ENCODE data around the gene DARS1. TPM values are rescaled to one million over a fixed set of nuclear protein-coding genes. Genes with fewer than 3 reads are reported as not detected.

The DARS1 gene
- total and polyA plus RNA-seq, 2 experiments from 2014 or later, result 115 to 148 TPM

DNA sequence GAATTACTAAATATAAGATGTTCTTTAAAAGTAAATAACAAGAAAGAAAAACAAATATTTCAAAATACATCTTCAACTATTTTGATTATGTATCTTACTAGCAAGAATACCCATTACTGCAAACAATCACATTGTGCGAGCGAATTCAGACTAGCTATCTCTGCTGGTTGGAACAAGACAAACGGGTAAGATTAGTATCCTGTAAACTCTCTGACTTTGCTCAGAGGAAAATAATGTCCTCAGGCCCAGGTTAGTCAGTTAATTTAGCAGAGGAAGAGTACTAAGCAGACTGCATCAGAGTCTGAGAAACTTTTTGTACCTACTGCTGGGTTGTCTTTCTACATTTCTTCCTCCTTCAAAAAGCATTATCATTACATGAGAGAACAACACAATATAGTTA, 58.8 kb downstream of the DARS1 start:
- H2AFZ ChIP-seq, result no peak overlapping the region
- no peak overlapping the region for H3K4me3 ChIP-seq
- TF ChIP-seq STAT1 (IDR thresholded peaks at IDR 0.05; ENCODE audit: unreplicated experiment), result no peak
- no peak for TF ChIP-seq POLR2AphosphoS5 (IDR thresholded peaks at IDR 0.05; ENCODE audit: low read depth)
- TF ChIP-seq ZNF331 (CRISPR knock-in tag; IDR thresholded peaks at IDR 0.05; ENCODE audit: low read depth), result no peak
- TF ChIP-seq ZNF114 (CRISPR knock-in tag; IDR thresholded peaks at IDR 0.05), result no peak
- TF ChIP-seq, protein P1, sequence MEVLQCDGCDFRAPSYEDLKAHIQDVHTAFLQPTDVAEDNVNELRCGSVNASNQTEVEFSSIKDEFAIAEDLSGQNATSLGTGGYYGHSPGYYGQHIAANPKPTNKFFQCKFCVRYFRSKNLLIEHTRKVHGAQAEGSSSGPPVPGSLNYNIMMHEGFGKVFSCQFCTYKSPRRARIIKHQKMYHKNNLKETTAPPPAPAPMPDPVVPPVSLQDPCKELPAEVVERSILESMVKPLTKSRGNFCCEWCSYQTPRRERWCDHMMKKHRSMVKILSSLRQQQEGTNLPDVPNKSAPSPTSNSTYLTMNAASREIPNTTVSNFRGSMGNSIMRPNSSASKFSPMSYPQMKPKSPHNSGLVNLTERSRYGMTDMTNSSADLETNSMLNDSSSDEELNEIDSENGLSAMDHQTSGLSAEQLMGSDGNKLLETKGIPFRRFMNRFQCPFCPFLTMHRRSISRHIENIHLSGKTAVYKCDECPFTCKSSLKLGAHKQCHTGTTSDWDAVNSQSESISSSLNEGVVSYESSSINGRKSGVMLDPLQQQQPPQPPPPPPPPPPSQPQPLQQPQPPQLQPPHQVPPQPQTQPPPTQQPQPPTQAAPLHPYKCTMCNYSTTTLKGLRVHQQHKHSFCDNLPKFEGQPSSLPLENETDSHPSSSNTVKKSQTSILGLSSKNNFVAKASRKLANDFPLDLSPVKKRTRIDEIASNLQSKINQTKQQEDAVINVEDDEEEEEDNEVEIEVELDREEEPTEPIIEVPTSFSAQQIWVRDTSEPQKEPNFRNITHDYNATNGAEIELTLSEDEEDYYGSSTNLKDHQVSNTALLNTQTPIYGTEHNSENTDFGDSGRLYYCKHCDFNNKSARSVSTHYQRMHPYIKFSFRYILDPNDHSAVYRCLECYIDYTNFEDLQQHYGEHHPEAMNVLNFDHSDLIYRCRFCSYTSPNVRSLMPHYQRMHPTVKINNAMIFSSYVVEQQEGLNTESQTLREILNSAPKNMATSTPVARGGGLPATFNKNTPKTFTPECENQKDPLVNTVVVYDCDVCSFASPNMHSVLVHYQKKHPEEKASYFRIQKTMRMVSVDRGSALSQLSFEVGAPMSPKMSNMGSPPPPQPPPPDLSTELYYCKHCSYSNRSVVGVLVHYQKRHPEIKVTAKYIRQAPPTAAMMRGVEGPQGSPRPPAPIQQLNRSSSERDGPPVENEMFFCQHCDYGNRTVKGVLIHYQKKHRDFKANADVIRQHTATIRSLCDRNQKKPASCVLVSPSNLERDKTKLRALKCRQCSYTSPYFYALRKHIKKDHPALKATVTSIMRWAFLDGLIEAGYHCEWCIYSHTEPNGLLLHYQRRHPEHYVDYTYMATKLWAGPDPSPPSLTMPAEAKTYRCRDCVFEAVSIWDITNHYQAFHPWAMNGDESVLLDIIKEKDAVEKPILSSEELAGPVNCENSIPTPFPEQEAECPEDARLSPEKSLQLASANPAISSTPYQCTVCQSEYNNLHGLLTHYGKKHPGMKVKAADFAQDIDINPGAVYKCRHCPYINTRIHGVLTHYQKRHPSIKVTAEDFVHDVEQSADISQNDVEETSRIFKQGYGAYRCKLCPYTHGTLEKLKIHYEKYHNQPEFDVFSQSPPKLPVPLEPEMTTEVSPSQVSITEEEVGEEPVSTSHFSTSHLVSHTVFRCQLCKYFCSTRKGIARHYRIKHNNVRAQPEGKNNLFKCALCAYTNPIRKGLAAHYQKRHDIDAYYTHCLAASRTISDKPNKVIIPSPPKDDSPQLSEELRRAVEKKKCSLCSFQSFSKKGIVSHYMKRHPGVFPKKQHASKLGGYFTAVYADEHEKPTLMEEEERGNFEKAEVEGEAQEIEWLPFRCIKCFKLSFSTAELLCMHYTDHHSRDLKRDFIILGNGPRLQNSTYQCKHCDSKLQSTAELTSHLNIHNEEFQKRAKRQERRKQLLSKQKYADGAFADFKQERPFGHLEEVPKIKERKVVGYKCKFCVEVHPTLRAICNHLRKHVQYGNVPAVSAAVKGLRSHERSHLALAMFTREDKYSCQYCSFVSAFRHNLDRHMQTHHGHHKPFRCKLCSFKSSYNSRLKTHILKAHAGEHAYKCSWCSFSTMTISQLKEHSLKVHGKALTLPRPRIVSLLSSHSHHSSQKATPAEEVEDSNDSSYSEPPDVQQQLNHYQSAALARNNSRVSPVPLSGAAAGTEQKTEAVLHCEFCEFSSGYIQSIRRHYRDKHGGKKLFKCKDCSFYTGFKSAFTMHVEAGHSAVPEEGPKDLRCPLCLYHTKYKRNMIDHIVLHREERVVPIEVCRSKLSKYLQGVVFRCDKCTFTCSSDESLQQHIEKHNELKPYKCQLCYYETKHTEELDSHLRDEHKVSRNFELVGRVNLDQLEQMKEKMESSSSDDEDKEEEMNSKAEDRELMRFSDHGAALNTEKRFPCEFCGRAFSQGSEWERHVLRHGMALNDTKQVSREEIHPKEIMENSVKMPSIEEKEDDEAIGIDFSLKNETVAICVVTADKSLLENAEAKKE (CRISPR knock-in tag; IDR thresholded peaks at IDR 0.05), result no peak
- Mint-ChIP-seq H3K9me3 (no peaks in the 10 kb centered on the region), H3K4me3 (no peak overlapping the region), H3K4me1 (no peaks in the 10 kb centered on the region), H3K36me3 (ENCODE audit: low read depth) (peaks cover 17% of the 10 kb centered on the region), H3K27me3 (ENCODE audit: insufficient read depth, low read depth, poor library complexity) (no peaks in the 10 kb centered on the region), H3K27ac (no peak overlapping the region)
- H3F3A ChIP-seq (replicated peaks; ENCODE audit: low read depth), result no peaks in the 10 kb centered on the region
- H3K36me3 ChIP-seq (ENCODE audit: insufficient read depth), result peaks cover 10% of the 10 kb centered on the region
- H3K27me3 ChIP-seq (ENCODE audit: insufficient read depth), result no peaks in the 10 kb centered on the region
- H3K4me1 ChIP-seq (ENCODE audit: insufficient read depth), result no peaks in the 10 kb centered on the region
- H3K9me2 ChIP-seq (ENCODE audit: insufficient read depth), result no peaks in the 10 kb centered on the region
- DNase-seq (ENCODE audit: low spot score) (no peak), ATAC-seq (no peak)
- no peaks in the 10 kb centered on the region for H3K79me2 ChIP-seq (replicated peaks; ENCODE audit: insufficient read depth)
- no peak overlapping the region for H3K27ac ChIP-seq (ENCODE audit: low read depth)
- H3K4me2 ChIP-seq, result no peak overlapping the region
- no peaks in the 10 kb centered on the region for H4K20me1 ChIP-seq (replicated peaks; ENCODE audit: insufficient read depth)

DNA sequence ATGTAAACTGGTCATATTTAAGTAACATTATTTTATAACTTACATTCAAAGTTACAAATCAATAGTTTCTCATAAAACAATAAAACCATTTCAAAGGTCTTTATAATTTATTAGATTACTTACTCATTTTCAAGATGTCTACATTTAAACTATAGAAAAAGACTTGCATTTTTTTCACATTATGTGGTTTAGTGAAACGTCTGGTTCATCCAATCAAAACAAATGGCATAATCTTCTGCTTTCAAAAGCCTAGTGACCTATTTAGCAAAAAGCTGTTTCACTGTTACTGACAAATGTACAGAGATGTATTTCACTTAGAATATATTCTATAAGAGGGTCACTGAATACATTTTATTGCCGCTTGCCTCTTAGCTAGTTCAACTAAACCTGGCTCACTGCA, 59.9 kb downstream of the DARS1 start:
- H3K36me3 ChIP-seq (ENCODE audit: insufficient read depth), result peaks cover 10% of the 10 kb centered on the region
- H3K79me2 ChIP-seq (replicated peaks; ENCODE audit: insufficient read depth), result no peaks in the 10 kb centered on the region
- DNase-seq (ENCODE audit: low spot score) (no peak), ATAC-seq (no peak)
- no peaks in the 10 kb centered on the region for H3K9me3 Mint-ChIP-seq
- H3K4me1 Mint-ChIP-seq, result no peaks in the 10 kb centered on the region
- no peak overlapping the region for H3K4me2 ChIP-seq
- no peaks in the 10 kb centered on the region for H3K9me2 ChIP-seq (ENCODE audit: insufficient read depth)
- H3K27me3 Mint-ChIP-seq (ENCODE audit: insufficient read depth, low read depth, poor library complexity), result no peaks in the 10 kb centered on the region
- no peaks in the 10 kb centered on the region for H3K27me3 ChIP-seq (ENCODE audit: insufficient read depth)
- H3K4me3 ChIP-seq, result no peak overlapping the region
- no peaks in the 10 kb centered on the region for H3F3A ChIP-seq (replicated peaks; ENCODE audit: low read depth)
- peaks cover 9% of the 10 kb centered on the region; the same call in 2 of the 3 replicates for H3K36me3 Mint-ChIP-seq (ENCODE audit: low read depth)
- no peak overlapping the region for H2AFZ ChIP-seq
- H4K20me1 ChIP-seq (replicated peaks; ENCODE audit: insufficient read depth), result no peaks in the 10 kb centered on the region
- H3K27ac Mint-ChIP-seq, result no peak overlapping the region
- no peak overlapping the region for H3K27ac ChIP-seq (ENCODE audit: low read depth)
- no peak overlapping the region for H3K4me3 Mint-ChIP-seq
- no peaks in the 10 kb centered on the region for H3K4me1 ChIP-seq (ENCODE audit: insufficient read depth)
- no peak for TF ChIP-seq POLR2AphosphoS5 (IDR thresholded peaks at IDR 0.05; ENCODE audit: low read depth)
- no peak for TF ChIP-seq JUNB (IDR thresholded peaks at IDR 0.05; ENCODE audit: unreplicated experiment)
- TF ChIP-seq EZH2 (IDR thresholded peaks at IDR 0.05; ENCODE audit: low read depth, unreplicated experiment), result no peak
- no peak for TF ChIP-seq NANOG (IDR thresholded peaks at IDR 0.05; ENCODE audit: borderline replicate concordance)
- no peak for TF ChIP-seq STAT1 (IDR thresholded peaks at IDR 0.05; ENCODE audit: unreplicated experiment)
- TF ChIP-seq, protein P2, sequence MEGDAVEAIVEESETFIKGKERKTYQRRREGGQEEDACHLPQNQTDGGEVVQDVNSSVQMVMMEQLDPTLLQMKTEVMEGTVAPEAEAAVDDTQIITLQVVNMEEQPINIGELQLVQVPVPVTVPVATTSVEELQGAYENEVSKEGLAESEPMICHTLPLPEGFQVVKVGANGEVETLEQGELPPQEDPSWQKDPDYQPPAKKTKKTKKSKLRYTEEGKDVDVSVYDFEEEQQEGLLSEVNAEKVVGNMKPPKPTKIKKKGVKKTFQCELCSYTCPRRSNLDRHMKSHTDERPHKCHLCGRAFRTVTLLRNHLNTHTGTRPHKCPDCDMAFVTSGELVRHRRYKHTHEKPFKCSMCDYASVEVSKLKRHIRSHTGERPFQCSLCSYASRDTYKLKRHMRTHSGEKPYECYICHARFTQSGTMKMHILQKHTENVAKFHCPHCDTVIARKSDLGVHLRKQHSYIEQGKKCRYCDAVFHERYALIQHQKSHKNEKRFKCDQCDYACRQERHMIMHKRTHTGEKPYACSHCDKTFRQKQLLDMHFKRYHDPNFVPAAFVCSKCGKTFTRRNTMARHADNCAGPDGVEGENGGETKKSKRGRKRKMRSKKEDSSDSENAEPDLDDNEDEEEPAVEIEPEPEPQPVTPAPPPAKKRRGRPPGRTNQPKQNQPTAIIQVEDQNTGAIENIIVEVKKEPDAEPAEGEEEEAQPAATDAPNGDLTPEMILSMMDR (conservative IDR thresholded peaks at IDR 0.05; ENCODE audit: low read depth in 2 of 2), result no peak

All from GM23338 (cell line).